ENCODE data around the gene F3.

F3 gene

DNA sequence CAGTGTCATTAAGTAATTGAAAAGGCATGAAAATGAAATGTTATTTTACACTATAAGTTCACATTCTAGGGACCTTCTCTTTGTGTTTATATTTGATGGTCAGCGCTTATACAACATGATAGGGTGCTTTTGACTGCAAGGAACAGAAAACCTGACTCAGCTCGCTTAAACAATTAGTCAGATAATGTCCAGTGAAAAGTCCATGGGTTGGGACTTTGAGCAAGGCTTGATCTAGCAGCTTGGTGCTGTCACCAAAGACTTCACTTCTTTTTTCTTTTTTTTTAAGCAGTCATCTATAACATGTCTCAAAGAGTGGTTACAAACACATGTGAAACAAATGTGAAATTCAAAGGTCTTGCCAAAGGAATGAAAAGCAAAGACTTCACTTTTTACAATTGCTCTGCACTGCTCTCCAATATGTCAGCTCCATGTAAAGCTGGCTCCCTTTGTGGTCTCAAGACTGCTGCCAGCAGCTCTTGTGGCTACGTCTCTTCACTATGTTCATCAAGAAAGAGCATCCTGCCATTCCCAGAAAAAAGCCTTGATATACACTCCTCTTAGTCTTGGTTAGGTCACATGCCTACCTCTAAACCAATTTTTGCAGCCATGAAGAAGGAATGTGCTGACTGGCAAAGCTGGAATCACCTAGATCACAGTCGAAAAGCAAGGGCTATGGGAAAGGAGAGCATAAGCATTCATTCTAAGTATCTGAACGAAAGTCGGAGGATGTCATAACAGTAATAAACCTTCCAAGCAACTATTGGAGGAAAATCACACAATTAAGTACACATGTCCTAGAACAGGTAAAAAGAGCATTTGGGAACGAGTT, 15.2 kb downstream of the F3 start:
- no peak for DNase-seq

DNA sequence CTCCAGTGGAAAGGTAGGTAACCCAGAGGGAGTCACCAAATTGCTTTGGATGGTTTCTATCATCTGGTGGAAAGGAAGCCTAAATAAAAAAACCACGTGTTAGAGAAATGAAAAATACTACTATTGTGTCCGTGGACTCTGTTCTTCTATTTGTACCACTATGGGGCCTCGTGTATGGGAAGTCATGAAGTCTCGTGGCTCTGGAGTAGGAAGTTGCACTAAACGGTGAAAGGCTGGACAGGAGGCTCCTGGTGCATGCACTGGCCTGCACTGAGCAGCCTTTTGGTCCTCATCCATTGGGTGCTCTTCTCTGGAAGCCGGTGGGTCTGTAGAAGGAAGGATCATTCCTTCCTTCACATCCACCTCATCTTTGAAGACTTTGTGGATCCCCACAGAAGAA, 17.0 kb downstream of the F3 start:
- no peak for DNase-seq

DNA sequence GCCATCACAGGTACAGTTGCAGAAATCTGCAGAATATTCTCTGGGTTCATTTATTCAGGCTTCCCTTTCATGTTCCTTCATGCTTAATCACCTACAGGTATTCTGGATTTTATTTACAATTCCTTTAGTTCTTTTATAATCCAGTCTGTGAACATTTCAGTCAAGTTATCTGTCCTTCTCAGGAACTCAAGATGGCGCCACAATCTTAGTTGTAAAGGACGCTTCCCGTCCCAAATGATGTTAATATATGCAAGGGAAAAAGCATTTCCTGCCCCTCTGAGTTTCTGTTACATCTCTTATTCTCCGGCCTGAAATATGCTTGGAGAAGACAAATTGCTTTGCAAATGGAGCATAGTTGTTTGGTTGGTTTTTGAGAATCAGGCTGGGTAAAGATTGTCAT, 19.3 kb downstream of the F3 start:
- no peak for DNase-seq

DNA sequence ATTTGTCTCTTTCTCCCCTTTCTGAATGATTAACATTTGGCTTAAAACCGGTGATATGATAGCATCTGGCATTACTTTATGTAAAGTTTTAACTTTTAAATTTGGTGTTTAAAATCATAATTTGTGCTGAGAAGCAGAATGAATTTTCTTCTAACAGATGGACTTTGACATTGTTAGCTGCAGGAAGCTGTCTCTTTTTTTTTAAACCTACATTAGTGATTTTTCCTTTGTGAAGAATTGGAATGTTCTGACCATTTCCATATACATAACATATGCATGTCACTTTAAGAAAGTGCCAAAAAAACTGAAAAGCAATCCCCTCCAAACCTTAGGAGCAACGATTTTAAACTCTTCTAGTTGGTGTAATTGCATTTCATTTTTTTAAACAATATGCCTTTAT, 22.2 kb downstream of the F3 start:
- DNase-seq = no peak

DNA sequence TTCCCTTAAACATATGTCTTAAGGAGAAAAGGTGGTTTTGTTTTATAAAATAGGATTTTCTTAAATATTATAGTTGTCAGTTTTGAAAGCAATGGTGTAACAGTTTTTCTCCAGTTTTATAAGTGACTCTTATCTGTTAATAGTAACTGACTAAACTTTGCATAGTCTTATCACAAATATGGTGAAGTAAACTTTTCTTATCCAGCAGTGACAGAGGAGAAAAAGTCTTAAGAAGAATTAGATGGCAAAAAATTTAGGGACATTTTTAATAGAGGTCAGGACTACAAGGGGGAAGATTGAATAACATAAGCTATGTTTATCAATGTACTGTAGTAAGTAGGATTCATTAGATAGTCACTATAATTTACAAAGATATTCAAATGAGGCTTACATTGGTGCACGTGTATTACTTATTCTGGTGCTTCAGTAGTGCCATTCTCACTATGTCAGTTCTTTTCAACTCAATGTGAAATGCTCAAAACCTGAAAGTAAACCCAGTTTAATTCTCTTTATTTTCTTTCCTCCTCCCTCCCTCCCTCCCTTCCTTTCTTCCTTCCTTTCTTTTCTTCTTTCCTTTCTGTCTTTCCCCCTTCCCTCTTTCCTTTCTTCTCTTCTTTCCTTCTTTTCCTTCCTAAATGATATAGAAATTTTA, 26.1 kb downstream of the F3 start:
- DNase-seq = no peak

DNA sequence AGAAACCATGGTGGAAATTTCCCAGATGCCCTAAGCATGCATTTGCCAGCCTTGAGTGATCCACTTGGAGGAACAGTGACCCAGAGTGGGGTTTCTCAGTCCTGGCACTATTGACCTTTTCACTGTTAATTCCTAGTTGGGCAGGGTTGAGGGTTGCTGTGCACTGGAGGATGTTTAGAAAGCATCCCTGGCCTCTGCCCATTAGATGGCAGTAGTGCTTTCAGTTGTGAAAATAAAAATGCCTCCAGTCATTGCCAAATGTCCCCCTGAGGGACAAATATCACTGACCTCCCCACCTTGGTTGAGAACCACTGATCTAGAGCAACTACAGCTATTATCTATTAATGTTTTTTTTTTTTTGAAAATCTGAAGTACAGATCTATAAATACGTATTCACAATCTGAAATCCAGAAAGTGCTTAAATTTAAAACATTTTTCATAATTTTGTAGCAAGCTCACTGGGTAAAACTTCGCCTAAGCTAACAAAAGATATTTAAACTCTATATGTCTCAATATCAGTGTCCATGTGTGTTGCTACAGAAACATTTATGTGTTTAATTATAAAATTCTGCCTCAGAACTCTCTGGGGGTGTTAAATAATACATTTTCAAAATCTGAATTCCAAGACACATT, 27.3 kb downstream of the F3 start:
- no peak for DNase-seq

DNA sequence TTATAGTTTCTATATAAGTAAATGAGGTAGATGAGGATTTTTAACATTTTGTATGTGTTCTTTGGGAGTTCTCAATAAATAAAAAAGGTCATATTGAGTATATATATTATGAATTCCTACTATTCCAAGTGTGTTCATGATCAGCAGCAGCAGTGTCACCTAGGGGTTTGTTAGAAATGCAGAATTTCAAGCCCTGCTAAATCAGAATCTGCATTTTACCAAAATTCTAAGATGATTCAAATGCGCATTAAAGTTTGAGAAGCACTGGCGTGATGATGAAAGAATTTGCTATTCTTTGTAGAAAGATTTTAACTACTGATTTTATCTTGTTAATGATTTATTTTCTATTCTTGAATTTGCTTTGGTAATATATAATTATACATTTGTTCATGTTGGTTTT, 28.7 kb downstream of the F3 start:
- DNase-seq = no peak

DNA sequence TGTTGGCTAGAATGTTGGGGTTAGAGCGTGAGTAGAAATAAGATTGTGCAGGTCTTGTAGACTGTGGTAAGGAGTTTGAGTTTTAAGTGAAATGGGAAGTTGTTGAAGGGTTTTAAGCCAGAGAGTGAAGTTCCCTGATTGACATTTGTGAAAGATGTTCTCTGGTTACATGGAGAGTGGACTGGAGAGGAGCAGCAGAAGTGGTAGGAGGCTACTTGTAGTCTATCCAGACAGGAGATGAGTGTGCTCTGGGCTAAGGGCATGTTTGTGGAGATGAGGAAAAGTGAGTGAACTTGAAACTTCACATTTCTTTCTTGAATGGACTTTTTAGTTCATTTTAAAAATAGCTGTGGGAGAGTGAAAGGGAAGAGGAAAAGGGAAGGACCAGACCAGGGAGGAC, 37.0 kb downstream of the F3 start:
- DNase-seq = no peak

DNA sequence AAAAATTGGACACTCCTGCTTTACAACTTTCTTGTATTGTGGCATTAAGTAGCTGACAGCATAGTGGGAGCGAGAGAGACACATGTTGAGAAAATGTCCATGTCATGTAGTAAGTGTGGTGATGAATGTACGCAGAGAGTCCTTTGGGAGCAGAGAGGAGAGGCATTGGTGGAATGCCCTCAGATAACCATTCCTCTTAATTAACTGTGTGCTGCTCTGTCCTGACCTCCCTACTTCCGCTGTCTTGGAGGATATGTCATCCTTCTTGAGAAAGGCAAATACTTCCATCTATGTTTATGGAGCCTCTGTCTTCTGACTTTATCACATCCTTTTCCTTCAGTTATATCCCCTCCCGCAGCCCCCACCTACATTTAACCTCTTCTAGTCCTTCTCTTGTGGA, 38.4 kb downstream of the F3 start:
- DNase-seq = no peak

DNA sequence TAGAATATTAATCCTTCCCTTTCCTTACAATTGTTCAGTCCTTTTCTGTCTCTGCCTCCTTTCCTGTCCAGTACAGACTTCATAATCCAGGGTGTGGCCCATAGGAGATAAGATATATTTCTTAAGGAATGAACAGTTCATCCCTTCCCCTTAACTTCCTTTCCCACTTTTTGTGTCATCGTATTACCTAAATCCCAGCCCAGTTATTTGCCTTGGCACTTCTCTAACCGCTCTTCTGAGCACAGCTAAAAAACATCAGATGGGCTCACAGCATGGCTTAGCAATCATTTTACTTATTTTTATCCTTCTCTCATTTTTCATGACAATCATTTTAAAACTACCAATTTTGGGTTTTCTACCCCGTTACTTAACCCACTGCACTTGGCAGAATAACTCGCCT, 39.6 kb downstream of the F3 start:
- no peak for DNase-seq

DNA sequence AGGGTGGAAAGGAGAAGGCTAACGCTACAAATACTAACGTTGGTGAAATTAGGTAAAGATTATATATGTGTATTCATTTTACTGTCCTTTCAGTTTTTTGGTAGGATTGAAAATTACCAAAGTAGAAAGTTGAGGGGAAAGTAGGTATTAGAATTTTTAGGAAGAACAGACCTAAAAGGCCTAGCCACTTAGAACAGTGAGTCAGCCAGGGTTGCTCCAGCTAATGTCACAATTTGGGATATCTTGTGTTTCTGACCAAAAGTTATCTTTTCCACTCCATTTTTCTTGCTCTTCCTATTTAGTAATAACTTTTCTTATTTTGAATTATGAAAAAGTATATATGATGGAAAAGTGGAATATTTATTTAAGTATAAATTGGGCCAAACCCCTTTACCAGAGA, 40.1 kb downstream of the F3 start:
- no peak for DNase-seq

DNA sequence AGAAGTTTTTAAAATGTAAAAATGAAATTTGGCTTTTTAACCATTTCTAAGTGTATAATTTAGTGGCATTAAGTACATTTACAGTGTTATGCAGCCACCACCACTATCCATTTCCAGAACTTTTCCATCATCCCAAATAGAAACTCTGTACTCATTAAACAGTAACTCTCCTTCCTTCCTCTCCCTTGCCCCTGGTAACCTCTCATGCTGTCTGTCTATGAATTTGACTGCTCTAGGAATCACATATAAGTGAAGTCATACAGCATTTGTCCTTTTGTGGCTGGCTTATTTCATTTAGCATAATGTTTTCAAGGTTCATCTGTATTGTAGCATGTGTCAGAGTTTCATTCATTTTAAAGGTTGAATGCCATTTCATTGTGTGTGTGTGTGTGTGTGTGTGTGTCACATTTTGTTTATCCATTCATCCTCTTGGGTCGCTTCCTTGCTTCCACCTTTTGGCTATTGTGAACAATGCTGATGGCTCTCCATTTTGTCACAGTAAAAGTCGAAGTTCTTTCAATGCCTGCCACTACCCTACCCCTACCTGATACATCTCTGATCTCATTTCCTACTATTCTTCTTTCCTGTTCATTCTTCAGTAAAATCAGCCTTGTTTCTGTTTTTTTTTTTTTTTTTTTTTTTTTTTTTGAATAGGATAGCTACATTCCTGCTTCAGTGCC, 45.3 kb downstream of the F3 start:
- DNase-seq = no peak

DNA sequence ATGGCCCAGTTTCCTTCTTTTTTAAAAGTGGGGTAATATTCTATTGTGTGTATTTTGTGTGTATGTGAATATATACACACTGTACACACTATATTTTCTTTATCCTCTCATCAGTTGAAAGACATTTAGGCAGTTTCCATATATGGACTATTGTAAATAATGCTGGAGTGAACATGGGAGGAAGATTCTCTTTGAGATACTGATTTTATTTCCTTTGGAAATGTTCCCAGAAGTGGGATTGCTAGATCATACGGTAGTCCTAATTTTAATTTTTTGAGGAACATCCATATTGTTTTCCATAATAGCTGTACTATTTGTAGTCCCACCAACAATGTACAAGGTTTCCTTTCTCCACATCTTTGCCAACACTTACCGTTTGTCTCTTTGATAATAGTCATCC, 51.0 kb downstream of the F3 start:
- no peak for DNase-seq

DNA sequence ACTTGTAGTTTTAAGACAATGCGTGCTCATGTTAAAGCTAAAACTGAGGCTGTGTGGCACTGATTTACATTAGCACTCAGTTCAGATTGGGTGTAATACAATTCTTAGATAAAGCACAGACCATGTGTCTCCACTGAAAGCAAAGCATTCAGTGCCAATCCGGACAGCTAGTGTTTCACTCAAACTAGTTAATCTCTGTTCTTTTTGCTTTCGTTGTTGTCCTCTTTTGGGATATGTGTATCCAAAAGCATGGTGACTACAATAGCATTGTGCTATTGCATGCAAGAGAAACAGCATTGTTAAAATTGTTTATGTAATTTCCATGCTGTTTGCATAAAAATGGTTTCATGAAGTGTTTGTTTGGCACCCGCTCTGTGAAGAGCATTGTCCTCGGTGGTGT, 54.6 kb downstream of the F3 start:
- no peak for DNase-seq

DNA sequence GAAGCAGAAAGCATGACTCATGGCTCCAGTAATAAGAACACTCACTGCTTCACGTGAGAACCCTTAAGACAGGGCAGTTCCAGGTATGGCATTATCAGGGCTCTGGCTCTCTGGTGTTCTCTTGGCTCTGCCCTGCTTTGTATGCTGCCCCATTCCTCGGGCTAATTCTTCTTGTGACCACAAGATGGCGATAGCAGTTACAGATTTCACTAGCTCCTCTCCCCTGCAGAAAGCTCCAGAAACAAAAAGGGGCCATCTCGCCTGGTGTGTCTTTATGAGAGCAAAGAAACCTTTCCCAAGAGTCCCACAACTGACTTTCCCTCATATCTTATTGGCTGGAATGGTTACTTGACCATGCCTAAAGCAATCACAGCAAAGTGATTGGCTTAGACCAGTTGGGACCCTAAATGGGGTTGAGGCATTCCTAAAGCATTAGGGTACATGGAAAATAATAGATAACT, 60.1 kb downstream of the F3 start:
- DNase-seq = peak; percentile 50

DNA sequence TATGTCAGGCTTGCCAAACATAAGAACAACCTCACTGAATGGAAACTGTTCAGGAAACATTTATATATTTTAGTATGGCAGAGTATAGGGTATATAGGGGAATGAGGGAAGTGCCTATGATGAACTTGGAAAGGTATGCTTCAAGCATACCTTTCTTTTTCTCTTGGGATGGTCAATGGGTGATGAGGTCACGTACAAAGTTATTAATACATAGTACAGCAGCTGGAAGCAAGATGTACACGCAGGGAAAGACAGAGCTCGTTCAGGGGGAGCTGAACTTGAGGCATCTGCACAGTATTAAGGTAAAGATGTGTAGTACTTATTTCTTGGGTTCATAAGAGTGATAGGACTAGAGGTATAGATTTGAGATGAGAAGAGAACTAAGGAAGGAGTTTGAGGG, 61.9 kb downstream of the F3 start:
- no peak for DNase-seq
